Osteoblast (primary cell): Measurements from ENCODE around the gene IL15. TPM values are rescaled to one million over a fixed set of nuclear protein-coding genes. Genes with fewer than 3 reads are reported as not detected.
A peak's percentile ranks its signal among the peaks of the same experiment; 100 is the strongest.

Source experiments
- DNase-seq: peaks from one replicate; pipeline ENCODE4 v3.0.0; 2011; ENCODE audit warnings: low spot score, mixed read lengths; ENCODE audit not compliant: insufficient read length; ENCODE audit errors: missing footprints
- H2AFZ ChIP-seq: 2 replicates; pipeline ENCODE4 v1.6.0; 2011; ENCODE audit warnings: mild to moderate bottlenecking, low read length
- H3K27ac ChIP-seq: 2 replicates; pipeline ENCODE4 v1.5.1; 2011; ENCODE audit warnings: mild to moderate bottlenecking, low read depth, low read length, moderate library complexity
- H3K27me3 ChIP-seq: 2 replicates; pipeline ENCODE4 v1.6.0; 2012; ENCODE audit warnings: mild to moderate bottlenecking, control low read depth, inconsistent platforms, low read length, moderate library complexity; ENCODE audit not compliant: insufficient read depth
- H3K36me3 ChIP-seq: 2 replicates; pipeline ENCODE4 v1.5.1; 2011; ENCODE audit warnings: mild to moderate bottlenecking, low read length, control low read depth, moderate library complexity; ENCODE audit not compliant: insufficient read depth
- H3K4me1 ChIP-seq: 2 replicates; pipeline ENCODE4 v1.5.1; 2011; ENCODE audit warnings: mild to moderate bottlenecking, low read length, control low read depth, moderate library complexity; ENCODE audit not compliant: insufficient read depth
- H3K4me2 ChIP-seq: 2 replicates; pipeline ENCODE4 v1.6.0; 2011; ENCODE audit warnings: mild to moderate bottlenecking, low read length; ENCODE audit not compliant: insufficient read depth
- H3K4me3 ChIP-seq: fragments of 200-600 bp; sonication (generic); 3 replicates; pipeline ENCODE4 v1.5.1; 2012; ENCODE audit warnings: mild to moderate bottlenecking, low read length, inconsistent platforms; ENCODE audit not compliant: insufficient read depth
- H3K79me2 ChIP-seq: 2 replicates; pipeline ENCODE4 v1.6.0; 2012; ENCODE audit warnings: mild to moderate bottlenecking, low read length, control low read depth, inconsistent platforms; ENCODE audit not compliant: insufficient read depth
- H3K9me3 ChIP-seq: 2 replicates; pipeline ENCODE4 v1.5.1; 2011; ENCODE audit warnings: low read depth, low read length, control low read depth
- H4K20me1 ChIP-seq: 2 replicates; pipeline ENCODE4 v1.6.0; 2012; ENCODE audit warnings: mild to moderate bottlenecking, low read length, control low read depth; ENCODE audit not compliant: insufficient read depth
- total RNA-seq: library from RNA; depleted of rRNA; stranded (reverse); fragments of >200 nt; gene quantifications from 2 replicates; pipeline ENCODE4 v1.2.3, GENCODE V29; 2012
- TF ChIP-seq, protein P1 (sequence below): IDR thresholded peaks from 2 replicates; pipeline ENCODE4 v1.5.1; 2011; ENCODE audit warnings: mild to moderate bottlenecking, low read depth, low read length, moderate library complexity; ENCODE audit errors: extremely low read depth

Gene IL15
- total RNA-seq, 1 donor: 3.3 TPM

GRCh38 chr4:141660880-141661279 is 24.5 kb downstream of the IL15 start:
- TF ChIP-seq, protein P1, sequence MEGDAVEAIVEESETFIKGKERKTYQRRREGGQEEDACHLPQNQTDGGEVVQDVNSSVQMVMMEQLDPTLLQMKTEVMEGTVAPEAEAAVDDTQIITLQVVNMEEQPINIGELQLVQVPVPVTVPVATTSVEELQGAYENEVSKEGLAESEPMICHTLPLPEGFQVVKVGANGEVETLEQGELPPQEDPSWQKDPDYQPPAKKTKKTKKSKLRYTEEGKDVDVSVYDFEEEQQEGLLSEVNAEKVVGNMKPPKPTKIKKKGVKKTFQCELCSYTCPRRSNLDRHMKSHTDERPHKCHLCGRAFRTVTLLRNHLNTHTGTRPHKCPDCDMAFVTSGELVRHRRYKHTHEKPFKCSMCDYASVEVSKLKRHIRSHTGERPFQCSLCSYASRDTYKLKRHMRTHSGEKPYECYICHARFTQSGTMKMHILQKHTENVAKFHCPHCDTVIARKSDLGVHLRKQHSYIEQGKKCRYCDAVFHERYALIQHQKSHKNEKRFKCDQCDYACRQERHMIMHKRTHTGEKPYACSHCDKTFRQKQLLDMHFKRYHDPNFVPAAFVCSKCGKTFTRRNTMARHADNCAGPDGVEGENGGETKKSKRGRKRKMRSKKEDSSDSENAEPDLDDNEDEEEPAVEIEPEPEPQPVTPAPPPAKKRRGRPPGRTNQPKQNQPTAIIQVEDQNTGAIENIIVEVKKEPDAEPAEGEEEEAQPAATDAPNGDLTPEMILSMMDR: no peak
- Histone ChIP-seq H3K27me3 (no peaks in the 10 kb centered on the region), H2AFZ (no peak overlapping the region), H3K27ac (no peak overlapping the region), H3K36me3 (no peaks in the 10 kb centered on the region), H3K4me2 (no peak overlapping the region), H4K20me1 (no peaks in the 10 kb centered on the region), H3K9me3 (no peaks in the 10 kb centered on the region), H3K4me3 (no peak overlapping the region), H3K4me1 (no peaks in the 10 kb centered on the region), H3K79me2 (no peaks in the 10 kb centered on the region)
- DNase-seq: peak; percentile 45

- Histone ChIP-seq H3K27me3 (no peaks in the 10 kb centered on the region), H3K79me2 (no peaks in the 10 kb centered on the region), H3K4me2 (no peak overlapping the region), H3K9me3 (no peaks in the 10 kb centered on the region), H3K36me3 (no peaks in the 10 kb centered on the region), H3K4me1 (no peaks in the 10 kb centered on the region), H3K4me3 (no peak overlapping the region), H2AFZ (no peak overlapping the region), H4K20me1 (no peaks in the 10 kb centered on the region), H3K27ac (no peak overlapping the region)
- TF ChIP-seq, protein P1: no peak
- DNase-seq: peak; percentile 38
These were observed 32.0 kb downstream of the IL15 start for GRCh38 chr4:141668200-141668910.

DNA sequence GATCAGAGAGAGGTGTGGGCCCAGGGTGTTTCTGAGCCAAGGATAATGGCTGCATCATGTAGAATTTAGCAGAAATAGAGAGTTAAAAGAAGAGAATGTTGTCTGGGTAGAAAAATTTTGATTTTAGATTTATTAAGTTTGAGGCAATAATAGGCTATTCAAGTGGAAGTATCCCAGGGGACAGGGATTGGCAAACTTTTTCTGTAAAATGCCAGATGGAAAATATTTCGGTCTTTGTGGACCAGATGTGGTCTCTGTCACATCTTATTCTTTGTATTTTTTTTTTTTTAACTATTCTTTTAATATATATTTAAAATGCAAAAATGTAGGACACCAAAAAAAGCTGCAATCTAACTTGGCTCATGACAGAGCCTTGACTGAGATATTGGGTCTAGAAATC is 33.1 kb downstream of the IL15 start:
- Histone ChIP-seq H3K9me3 (no peaks in the 10 kb centered on the region), H3K79me2 (no peaks in the 10 kb centered on the region), H3K27ac (no peak overlapping the region), H3K27me3 (no peaks in the 10 kb centered on the region), H3K36me3 (no peaks in the 10 kb centered on the region), H2AFZ (no peak overlapping the region), H3K4me2 (no peak overlapping the region), H3K4me1 (no peaks in the 10 kb centered on the region), H3K4me3 (no peak overlapping the region), H4K20me1 (no peaks in the 10 kb centered on the region)
- DNase-seq: no peak
- TF ChIP-seq, protein P1: no peak

DNA sequence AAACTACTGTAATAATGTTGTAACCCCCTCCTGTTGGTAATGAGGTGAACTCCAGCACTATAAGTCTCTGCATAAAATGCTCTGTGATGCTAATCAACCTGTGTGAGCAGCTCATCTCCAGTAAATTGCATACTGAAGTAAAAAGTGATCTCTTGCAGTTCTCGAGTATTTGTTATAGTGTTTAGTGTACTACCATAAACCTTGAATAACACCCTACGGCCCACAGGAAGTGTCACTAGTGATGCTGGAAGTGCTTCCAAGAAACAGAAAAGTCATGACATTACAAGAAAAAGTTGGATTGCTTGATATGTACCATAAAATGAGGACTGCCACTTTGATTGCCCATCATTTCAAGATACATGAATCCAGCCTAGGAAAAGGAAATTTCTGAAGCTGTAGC is 39.0 kb downstream of the IL15 start:
- no peaks in the 10 kb centered on the region for H3K36me3 ChIP-seq
- no peaks in the 10 kb centered on the region for H3K27me3 ChIP-seq
- no peak for DNase-seq
- H3K4me1 ChIP-seq: peaks cover 4% of the 10 kb centered on the region
- H3K4me3 ChIP-seq: no peak overlapping the region
- H3K79me2 ChIP-seq: no peaks in the 10 kb centered on the region
- H3K4me2 ChIP-seq: no peak overlapping the region
- TF ChIP-seq, protein P1: no peak
- no peak overlapping the region for H2AFZ ChIP-seq
- no peaks in the 10 kb centered on the region for H4K20me1 ChIP-seq
- no peak overlapping the region for H3K27ac ChIP-seq
- no peaks in the 10 kb centered on the region for H3K9me3 ChIP-seq
